ENCODE measurements around the gene HOXA10.

The HOXA10 gene

GRCh38 chr7:27191161-27191731, 17.1 kb upstream of the HOXA10 start:
- no peak for DNase-seq

GRCh38 chr7:27189997-27190748, 16.1 kb upstream of the HOXA10 start:
- DNase-seq (no peak), ATAC-seq (no peak)

More at GRCh38 chr7:27191161-27191731, 17.1 kb upstream of the HOXA10 start:
- no peak for ATAC-seq

GRCh38 chr7:27189295-27189996, 15.3 kb upstream of the HOXA10 start:
- ATAC-seq: no peak
- DNase-seq: no peak

GRCh38 chr7:27188386-27189294, 14.5 kb upstream of the HOXA10 start:
- no peak for ATAC-seq
- no peak for DNase-seq

GRCh38 chr7:27187475-27188385, 13.6 kb upstream of the HOXA10 start:
- ATAC-seq: no peak
- no peak for DNase-seq

GRCh38 chr7:27186668-27187474, 12.8 kb upstream of the HOXA10 start:
- no peak for ATAC-seq
- DNase-seq: no peak

- no peak for ATAC-seq
- no peak for DNase-seq
Observed at GRCh38 chr7:27185854-27186667, 11.9 kb upstream of the HOXA10 start.

GRCh38 chr7:27185013-27185853, 11.1 kb upstream of the HOXA10 start, which contains the start of gene HOXA11:
Gene HOXA11 (minus strand): TSS chr7:27185232. CDS start chr7:27185144, 88 bp downstream.
- ATAC-seq: no peak
- no peak for DNase-seq

- no peak for ATAC-seq
- no peak for DNase-seq
Observed at GRCh38 chr7:27184337-27185012, 10.4 kb upstream of the HOXA10 start.

- ATAC-seq: no peak
- no peak for DNase-seq
Observed at GRCh38 chr7:27183682-27184336, 9.7 kb upstream of the HOXA10 start.

- DNase-seq: no peak
- ATAC-seq: no peak
Observed at GRCh38 chr7:27182861-27183681, 9.0 kb upstream of the HOXA10 start.

GRCh38 chr7:27182285-27182841, 8.2 kb upstream of the HOXA10 start:
- no peak for DNase-seq

GRCh38 chr7:27181795-27182275, 7.7 kb upstream of the HOXA10 start:
- ATAC-seq (no peak), DNase-seq (no peak)

More at GRCh38 chr7:27182285-27182841, 8.2 kb upstream of the HOXA10 start:
- ATAC-seq: no peak

GRCh38 chr7:27180431-27181420, 6.6 kb upstream of the HOXA10 start:
- ATAC-seq (no peak), DNase-seq (peak; percentile 2)

All from stimulated activated naive CD8-positive, alpha-beta T cell treated with anti-CD3 and anti-CD28 coated beads, Interleukin-15, Interleukin-2, amounts not matched to agents 100 U/mL and 50 U/mL, for 24 hours (primary cell).